OCI-LY3 (cell line): ENCODE measurements around the gene KLC3.

Experiments used
- H2AFZ ChIP-seq: fragments of 200-600, 300-600 bp; shearing (Covaris generic); 2 replicates; pipeline ENCODE4 v1.6.0; 2014; ENCODE audit warnings: antibody characterized with exemption, low read depth, low read length
- H3K27ac ChIP-seq: fragments of 200-600, 300-600 bp; sonication (generic); 2 replicates; pipeline ENCODE4 v1.5.1; 2014; ENCODE audit warnings: mild to moderate bottlenecking, low read length, moderate library complexity, mixed read lengths
- H3K27me3 ChIP-seq: fragments of 200-600, 300-600 bp; sonication (generic); 2 replicates; pipeline ENCODE4 v1.6.1; 2014; ENCODE audit warnings: low read depth, low read length, mixed read lengths
- H3K36me3 ChIP-seq: fragments of 200-600, 300-600 bp; sonication (generic); replicated peaks from 2 replicates; pipeline ENCODE3; 2014; ENCODE audit warnings: low read depth, low read length, mixed read lengths
- H3K4me1 ChIP-seq: fragments of 300-600, 200-600 bp; sonication (generic); 2 replicates; pipeline ENCODE4 v1.6.1; 2014; ENCODE audit warnings: low read length, mixed read lengths
- H3K4me2 ChIP-seq: fragments of 200-600, 300-600 bp; sonication (generic); 2 replicates; pipeline ENCODE4 v1.6.1; 2014; ENCODE audit warnings: low read length, mixed read lengths
- H3K4me3 ChIP-seq: fragments of 300-600, 200-600 bp; sonication (generic); 2 replicates; pipeline ENCODE4 v1.5.1; 2014; ENCODE audit warnings: antibody characterized with exemption, mild to moderate bottlenecking, low read length, moderate library complexity
- H3K79me2 ChIP-seq: fragments of 300-600, 200-600 bp; shearing (Covaris generic); 2 replicates; pipeline ENCODE4 v1.6.1; 2014; ENCODE audit warnings: mild to moderate bottlenecking, low read length, mixed read lengths
- H3K9ac ChIP-seq: fragments of 300-600, 200-600 bp; shearing (Covaris generic); 2 replicates; pipeline ENCODE4 v1.6.0; 2014; ENCODE audit warnings: mild to moderate bottlenecking, low read length, moderate library complexity
- H3K9me3 ChIP-seq: fragments of 200-600, 300-600 bp; shearing (Covaris generic); 2 replicates; pipeline ENCODE4 v1.6.1; 2014; ENCODE audit warnings: low read length, mixed read lengths; ENCODE audit not compliant: insufficient read depth
- H4K20me1 ChIP-seq: fragments of 200-600, 300-600 bp; sonication (generic); 2 replicates; pipeline ENCODE4 v1.6.1; 2016; ENCODE audit warnings: low read length, mixed read lengths; ENCODE audit not compliant: insufficient read depth
- EZH2phosphoT487 ChIP-seq: fragments of 200-600 bp; shearing (Covaris generic); IDR thresholded peaks from 2 replicates; pipeline ENCODE4 v1.6.1; 2018; ENCODE audit warnings: antibody characterized with exemption, mixed run types, low read depth
- TF ChIP-seq, protein P1 (sequence below): fragments of 200-600, 300-600 bp; sonication (generic); IDR thresholded peaks from 2 replicates; pipeline ENCODE4 v1.5.1; 2014; ENCODE audit warnings: antibody characterized with exemption, low read length, low read depth

KLC3 gene

DNA sequence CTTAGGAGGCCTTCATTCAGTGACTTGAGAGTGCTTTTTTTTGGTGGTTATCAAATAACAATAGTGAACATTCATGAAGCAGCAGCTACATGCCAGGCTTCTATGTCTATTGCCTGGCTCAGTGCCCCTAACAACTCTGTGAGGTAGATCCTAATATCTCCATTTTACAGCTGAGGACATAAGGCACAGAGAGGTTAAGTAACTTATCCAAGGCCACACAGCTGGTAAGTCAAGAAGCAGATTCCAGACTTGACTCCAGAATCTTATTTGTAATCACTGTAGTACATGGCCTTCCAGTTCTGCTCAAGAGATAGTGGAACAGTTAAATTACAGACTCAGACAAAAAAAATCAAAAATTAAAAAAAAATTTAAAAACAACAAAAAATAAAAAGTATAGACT is 44.7 kb upstream of the KLC3 start:
- Histone ChIP-seq H3K79me2 (no peaks in the 10 kb centered on the region), H3K4me1 (no peaks in the 10 kb centered on the region), H4K20me1 (no peaks in the 10 kb centered on the region), H3K27ac (no peak overlapping the region), H3K4me3 (no peak overlapping the region), H3K4me2 (no peak overlapping the region), H3K9ac (no peak overlapping the region), H3K27me3 (no peaks in the 10 kb centered on the region), H2AFZ (no peak overlapping the region), H3K9me3 (no peaks in the 10 kb centered on the region), H3K36me3 (peaks cover 9% of the 10 kb centered on the region)
- no peak for TF ChIP-seq EZH2phosphoT487
- TF ChIP-seq, protein P1, sequence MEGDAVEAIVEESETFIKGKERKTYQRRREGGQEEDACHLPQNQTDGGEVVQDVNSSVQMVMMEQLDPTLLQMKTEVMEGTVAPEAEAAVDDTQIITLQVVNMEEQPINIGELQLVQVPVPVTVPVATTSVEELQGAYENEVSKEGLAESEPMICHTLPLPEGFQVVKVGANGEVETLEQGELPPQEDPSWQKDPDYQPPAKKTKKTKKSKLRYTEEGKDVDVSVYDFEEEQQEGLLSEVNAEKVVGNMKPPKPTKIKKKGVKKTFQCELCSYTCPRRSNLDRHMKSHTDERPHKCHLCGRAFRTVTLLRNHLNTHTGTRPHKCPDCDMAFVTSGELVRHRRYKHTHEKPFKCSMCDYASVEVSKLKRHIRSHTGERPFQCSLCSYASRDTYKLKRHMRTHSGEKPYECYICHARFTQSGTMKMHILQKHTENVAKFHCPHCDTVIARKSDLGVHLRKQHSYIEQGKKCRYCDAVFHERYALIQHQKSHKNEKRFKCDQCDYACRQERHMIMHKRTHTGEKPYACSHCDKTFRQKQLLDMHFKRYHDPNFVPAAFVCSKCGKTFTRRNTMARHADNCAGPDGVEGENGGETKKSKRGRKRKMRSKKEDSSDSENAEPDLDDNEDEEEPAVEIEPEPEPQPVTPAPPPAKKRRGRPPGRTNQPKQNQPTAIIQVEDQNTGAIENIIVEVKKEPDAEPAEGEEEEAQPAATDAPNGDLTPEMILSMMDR, result no peak

DNA sequence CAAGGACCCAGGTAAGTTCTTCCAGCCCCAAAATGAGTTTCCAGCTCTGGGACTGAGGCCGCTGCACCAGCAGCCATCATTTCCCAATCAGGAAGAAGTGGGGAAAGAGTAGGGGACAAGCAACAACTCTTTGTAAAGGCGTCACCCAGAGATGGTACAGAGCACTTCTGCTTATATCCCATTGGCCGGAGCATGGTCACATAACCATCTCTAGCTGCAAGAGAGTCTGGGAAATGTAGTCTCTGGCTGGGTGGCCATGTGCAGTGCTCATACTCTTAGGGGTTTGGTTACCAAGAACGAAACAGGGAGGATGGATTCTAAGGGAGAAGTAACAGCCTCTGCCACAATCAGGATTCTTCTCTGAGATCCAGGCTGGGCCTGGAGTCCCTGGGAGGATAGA is 44.2 kb upstream of the KLC3 start:
- H3K79me2 ChIP-seq, result no peaks in the 10 kb centered on the region
- TF ChIP-seq, protein P1, result no peak
- no peak for TF ChIP-seq EZH2phosphoT487
- H3K4me2 ChIP-seq, result no peak overlapping the region
- H3K27me3 ChIP-seq, result no peaks in the 10 kb centered on the region
- no peaks in the 10 kb centered on the region for H3K4me1 ChIP-seq
- no peak overlapping the region for H3K27ac ChIP-seq
- no peak overlapping the region for H3K9ac ChIP-seq
- no peaks in the 10 kb centered on the region for H3K9me3 ChIP-seq
- H2AFZ ChIP-seq, result no peak overlapping the region
- H3K4me3 ChIP-seq, result no peak overlapping the region
- no peaks in the 10 kb centered on the region for H4K20me1 ChIP-seq
- H3K36me3 ChIP-seq, result peaks cover 9% of the 10 kb centered on the region

DNA sequence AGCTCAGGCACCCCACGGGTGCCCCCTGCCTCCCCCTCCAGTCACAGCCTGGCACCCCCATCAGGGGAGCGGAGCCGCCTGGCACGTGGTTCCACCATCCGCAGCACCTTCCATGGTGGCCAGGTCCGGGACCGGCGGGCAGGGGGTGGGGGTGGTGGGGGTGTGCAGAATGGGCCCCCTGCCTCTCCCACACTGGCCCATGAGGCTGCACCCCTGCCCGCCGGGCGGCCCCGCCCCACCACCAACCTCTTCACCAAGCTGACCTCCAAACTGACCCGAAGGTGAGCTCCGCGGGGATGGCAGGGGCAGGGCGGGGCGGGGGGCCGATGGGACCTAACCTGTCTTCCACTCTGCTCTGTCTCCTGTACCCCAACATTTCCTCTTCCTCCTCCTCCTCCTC is 42.9 kb upstream of the KLC3 start:
- Histone ChIP-seq H3K4me2 (no peak overlapping the region), H3K9ac (no peak overlapping the region), H3K36me3 (peaks cover 6% of the 10 kb centered on the region), H4K20me1 (no peaks in the 10 kb centered on the region), H3K9me3 (no peaks in the 10 kb centered on the region), H2AFZ (no peak overlapping the region), H3K27me3 (no peaks in the 10 kb centered on the region), H3K4me1 (no peaks in the 10 kb centered on the region), H3K4me3 (no peak overlapping the region), H3K79me2 (no peaks in the 10 kb centered on the region), H3K27ac (no peak overlapping the region)
- TF ChIP-seq EZH2phosphoT487, result no peak
- TF ChIP-seq, protein P1, result no peak

DNA sequence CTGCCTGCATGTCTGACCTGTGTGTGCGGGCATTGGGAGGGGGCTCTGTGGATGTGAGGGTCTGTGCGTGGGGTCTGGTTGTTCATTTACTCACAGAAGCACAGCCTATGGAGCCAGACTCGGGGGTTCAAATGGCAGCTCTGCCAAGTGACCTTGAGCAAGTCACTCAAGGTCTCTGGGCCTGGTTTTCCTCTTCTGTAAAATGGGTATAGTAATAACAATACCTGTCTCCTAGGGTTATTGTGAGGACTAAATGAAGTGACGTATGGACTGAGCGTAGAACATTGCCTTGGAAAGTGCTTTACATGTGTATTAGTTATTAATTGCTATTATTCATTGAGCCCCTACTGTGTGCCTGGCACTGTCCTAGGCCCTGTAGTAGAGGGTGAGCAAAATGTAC is 42.3 kb upstream of the KLC3 start:
- H4K20me1 ChIP-seq, result no peaks in the 10 kb centered on the region
- H3K36me3 ChIP-seq, result peaks cover 6% of the 10 kb centered on the region
- H3K27me3 ChIP-seq, result no peaks in the 10 kb centered on the region
- no peak overlapping the region for H3K4me3 ChIP-seq
- no peaks in the 10 kb centered on the region for H3K4me1 ChIP-seq
- TF ChIP-seq, protein P1, result no peak
- no peak for TF ChIP-seq EZH2phosphoT487
- no peaks in the 10 kb centered on the region for H3K79me2 ChIP-seq
- no peak overlapping the region for H3K9ac ChIP-seq
- H3K27ac ChIP-seq, result no peak overlapping the region
- no peaks in the 10 kb centered on the region for H3K9me3 ChIP-seq
- no peak overlapping the region for H3K4me2 ChIP-seq
- H2AFZ ChIP-seq, result no peak overlapping the region
